GM08714 (cell line): ENCODE measurements around the gene GPR50.

Experiments used
- H3K4me3 ChIP-seq: fragments of 200-500 bp; sonication (Bioruptor generic); 2 replicates; pipeline ENCODE4 v1.5.1; 2014; ENCODE audit warnings: mild to moderate bottlenecking, low read length, inconsistent platforms
- ZNF274 ChIP-seq: IDR thresholded peaks from 2 replicates; pipeline ENCODE4 v1.6.1; 2012; ENCODE audit warnings: mild to moderate bottlenecking, low read depth, low read length

The GPR50 gene

GRCh38 chrX:151176231-151176750 lies at the start of gene GPR50:
TSS of gene GPR50 (plus strand) at chrX:151176584. CDS start at chrX:151176722, 138 bp downstream.
- no peak within 1 kb of the TSS for H3K4me3 ChIP-seq
- no peak for TF ChIP-seq ZNF274

GRCh38 chrX:151132531-151132930 lies 43.9 kb upstream of the GPR50 start:
- H3K4me3 ChIP-seq = no peak overlapping the region
- TF ChIP-seq ZNF274 = no peak

DNA sequence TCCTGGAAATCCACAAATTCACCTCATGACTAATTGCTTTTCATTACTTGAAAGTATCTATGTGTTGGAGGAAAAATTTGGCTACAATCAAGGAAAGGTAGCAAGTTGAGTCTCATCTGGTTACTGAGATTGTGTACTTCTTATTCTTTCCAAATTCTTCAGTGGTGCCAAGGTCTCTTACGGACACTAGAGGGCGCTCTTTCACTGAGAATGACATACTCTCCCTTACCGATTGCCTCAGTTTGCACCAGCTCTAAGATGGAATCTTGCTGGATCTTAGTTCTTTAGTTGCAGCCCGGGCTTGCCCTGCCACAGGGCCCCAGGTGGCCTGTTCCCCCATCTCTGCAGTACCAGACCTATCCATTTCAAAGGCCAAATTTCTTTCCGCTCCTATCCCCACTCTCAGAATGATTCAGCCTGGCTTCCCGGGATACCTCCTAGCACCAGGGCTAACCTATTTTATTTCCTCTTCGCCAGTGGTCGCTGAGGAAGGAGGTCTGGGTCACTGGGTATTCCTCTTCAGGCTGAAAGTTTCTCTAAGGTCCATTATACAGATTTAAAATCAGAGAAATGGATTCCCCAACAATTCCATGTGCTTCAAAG lies 24.6 kb upstream of the GPR50 start:
- no peak for TF ChIP-seq ZNF274

GRCh38 chrX:151153086-151153485 lies 23.3 kb upstream of the GPR50 start:
- H3K4me3 ChIP-seq = no peak overlapping the region
- TF ChIP-seq ZNF274 = no peak

More for the DNA sequence above, 24.6 kb upstream of the GPR50 start:
- no peak overlapping the region for H3K4me3 ChIP-seq

DNA sequence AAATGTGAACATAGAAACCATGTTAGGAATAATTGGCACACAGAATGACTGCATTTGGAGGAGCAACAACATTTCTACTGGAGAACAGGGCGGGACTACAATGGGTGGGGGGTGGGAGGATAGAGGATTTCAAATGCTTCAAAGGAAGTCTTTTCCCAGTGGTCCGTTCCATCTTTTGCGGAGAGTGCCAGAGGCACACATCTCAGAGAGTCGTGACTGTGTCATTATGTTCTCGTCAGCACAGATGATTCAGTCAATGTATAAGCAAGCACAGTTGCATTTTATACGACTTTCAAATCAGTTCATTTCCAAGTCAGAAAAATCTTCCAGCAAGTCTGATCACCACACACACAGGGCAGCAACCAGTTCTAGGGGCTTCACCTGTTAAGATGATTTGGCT lies 22.7 kb upstream of the GPR50 start:
- TF ChIP-seq ZNF274 = no peak
- H3K4me3 ChIP-seq = no peak overlapping the region

DNA sequence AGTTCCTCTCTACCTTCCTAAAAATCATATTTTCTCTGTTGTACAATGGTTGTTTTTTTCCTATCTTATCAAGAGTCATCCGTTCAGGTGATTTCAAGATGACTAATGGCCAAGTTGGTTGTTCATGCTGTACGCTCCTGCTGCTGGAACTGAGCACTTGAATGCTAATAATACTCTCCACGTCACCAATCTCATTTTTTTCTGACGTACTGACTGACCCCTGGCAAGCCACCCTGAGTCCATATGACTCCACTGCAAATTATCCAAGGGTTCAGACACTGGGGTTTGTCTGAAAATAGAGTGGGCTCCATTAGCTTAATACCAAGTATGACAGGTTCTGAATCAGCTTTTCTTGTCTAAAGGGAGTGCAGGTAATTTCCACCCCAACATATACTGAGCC lies 21.1 kb upstream of the GPR50 start:
- TF ChIP-seq ZNF274 = no peak
- H3K4me3 ChIP-seq = no peak overlapping the region

GRCh38 chrX:151161690-151162089 lies 14.7 kb upstream of the GPR50 start:
- no peak for TF ChIP-seq ZNF274
- H3K4me3 ChIP-seq = no peak overlapping the region

DNA sequence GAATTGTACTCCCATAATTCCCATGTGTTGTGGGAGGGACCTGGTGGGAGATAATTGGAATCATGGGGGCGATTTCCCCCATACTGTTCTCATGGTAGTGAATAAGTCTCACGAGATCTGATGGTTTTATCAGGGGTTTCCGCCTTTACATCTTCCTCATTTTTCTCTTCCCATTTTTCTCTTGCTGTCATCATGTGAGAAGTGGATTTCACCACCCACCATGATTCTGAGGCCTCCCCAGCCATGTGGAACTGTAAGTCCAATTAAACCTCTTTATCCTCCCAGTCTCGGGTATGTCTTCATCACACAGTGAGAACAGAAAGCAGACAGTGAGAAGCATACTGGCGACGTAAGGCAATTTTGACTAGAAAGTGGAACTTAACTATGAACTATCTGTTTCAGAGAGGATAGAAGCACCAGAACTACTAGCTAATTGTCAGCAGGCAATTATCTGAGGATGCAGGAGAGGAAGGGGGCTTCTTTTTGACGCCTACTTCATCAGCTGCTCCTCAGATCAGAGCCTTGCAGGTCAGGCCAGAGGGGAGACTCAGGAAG lies 8.5 kb upstream of the GPR50 start:
- TF ChIP-seq ZNF274 = no peak
- no peak overlapping the region for H3K4me3 ChIP-seq

DNA sequence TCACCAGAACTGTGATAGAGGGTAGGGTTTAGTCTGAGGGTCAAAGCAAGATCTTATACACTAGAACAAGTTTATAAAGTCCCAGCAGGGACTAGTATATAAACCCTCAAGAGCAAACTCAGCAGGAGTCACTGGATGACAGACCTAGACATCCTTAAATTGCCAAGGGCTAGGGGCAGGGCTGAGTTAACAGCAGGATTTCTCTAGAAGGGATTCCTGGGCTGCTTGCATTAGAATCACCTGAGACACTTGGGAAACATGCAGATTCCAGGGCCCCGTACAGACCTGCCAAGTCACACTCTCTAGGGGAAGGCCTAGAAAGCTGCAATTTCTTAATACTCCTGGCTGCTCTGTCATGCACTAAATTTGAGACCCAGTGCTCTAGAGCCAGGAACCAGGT lies 6.6 kb upstream of the GPR50 start:
- no peak overlapping the region for H3K4me3 ChIP-seq
- no peak for TF ChIP-seq ZNF274

DNA sequence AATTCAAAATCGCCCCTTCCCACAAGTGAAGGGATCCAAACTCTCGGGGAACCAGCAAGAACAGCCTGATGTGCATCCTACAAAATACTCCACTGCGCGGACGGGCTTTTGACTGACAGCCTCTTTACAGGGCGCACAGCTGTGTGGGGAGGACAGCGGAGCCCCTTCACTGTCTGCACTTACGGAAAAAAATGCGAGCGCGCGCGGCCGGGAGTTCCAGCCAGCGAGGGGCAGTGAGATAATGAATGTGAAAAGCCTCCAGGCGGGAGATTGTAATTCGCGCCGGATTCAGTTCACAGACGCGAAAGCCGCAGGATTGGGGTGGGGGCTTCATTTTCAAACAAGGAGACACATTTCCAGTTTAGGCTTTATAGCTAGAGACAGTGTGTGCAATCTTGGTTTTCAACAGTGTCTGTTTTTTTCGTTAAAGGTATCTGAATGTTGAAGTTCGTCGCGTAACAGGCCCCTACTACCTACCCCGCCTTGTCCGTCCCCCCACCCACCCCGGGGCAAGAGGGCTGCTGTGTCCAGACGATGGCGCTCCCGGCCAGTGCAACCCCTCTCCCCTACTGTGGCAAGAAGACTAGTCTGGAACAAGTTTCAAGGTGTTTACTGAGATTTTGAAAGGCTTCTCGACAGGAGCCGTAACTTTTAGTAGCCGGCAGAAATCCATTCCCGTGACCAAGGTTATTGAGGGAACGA lies 1.7 kb upstream of the GPR50 start:
- no peak for TF ChIP-seq ZNF274
- H3K4me3 ChIP-seq = no peak overlapping the region

DNA sequence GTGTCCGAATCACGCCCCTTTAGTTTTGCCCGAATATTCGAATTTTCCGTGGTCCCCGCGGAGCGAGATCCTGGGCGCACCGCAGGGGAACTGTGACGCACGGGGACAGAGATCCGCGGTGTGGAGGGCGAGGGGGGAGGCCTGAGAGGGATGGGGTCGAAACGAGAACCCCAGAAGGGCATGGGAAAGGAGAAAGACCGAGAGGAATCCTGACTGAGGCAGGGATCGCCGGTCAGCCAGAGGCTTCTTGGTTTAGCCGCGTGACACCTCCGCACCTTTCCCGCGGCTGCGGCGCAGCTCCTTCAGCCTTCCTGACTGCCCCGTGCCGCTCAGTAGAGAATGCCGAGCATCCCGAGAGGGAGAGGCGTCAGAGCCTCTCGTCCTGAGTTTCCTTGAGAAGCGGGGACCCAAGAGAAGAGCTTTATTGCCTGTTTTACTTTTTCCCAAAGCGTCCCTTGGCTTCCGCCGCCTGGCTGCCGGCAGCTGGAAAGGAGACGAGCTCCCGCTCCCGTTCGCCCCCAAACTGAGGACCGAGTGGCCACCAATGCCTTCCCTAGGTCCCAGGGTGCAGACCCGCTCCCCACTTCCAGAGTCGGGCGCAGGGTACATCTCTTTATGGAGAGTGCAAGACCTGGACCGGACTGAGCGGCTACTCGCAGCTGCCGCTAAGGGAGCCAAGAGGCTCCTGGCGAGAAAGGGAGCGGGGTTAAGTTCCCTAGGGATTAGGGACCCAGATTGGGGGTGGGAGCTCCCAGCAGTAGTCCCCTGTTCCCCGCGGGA lies 911 bp upstream of the GPR50 start:
- no peak overlapping the region for H3K4me3 ChIP-seq
- no peak for TF ChIP-seq ZNF274

- H3K4me3 ChIP-seq = no peak overlapping the region
- TF ChIP-seq ZNF274 = no peak
These were observed 1.0 kb downstream of the GPR50 start for GRCh38 chrX:151177141-151178027.

DNA sequence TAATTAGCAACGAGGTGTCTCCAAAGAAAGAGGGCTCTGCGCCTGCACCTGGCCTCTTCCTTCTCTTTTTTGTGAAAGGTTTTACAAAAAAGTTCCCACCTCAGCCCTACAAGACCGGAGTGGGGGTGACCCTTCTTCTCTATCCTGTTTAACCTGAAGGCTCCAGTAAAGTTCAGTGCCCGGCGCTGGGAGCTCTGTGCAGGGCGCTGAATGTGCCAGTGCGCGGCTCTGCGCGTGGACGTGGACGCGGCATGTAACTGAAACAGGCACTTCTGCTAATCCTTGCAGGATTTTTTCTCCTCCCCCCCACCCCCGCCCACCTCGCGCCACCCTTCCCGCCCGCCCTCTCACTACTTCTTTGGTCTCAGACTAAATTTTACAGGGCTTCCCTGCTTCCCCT lies 2.4 kb downstream of the GPR50 start:
- H3K4me3 ChIP-seq = no peak overlapping the region
- TF ChIP-seq ZNF274 = no peak
